Right lobe of liver (tissue), 4 donors: ENCODE results near the gene LEP.
"Not testable (repeated sequence)": the region's sequence is repeated elsewhere in the genome, so short reads cannot be mapped to it uniquely, and the experiment has no call there.

Experiments used
- POLR2A ChIP-seq: fragments of 450-650 bp; IDR thresholded peaks from one replicate; pipeline ENCODE4 v1.6.1; 2017; ENCODE audit warnings: antibody characterized with exemption, mild to moderate bottlenecking
- TF ChIP-seq, protein P1 (sequence below), 4 donors: fragments of 200-600 bp in 3 of 4; fragments of 450-650 bp in 1 of 4; IDR thresholded peaks; one replicate each; pipeline versions ENCODE4 v1.5.1 to v1.8.0; 2016 to 2022; ENCODE audit warnings: antibody characterized with exemption in 4 of 4, mild to moderate bottlenecking in 2 of 4
- donor health status: DM: no; HTN: no; CAD: no.
- donor health status: DM: no; HTN: no; CAD: no.
- donor health status: DM: no; HTN: yes; CAD: no.

DNA sequence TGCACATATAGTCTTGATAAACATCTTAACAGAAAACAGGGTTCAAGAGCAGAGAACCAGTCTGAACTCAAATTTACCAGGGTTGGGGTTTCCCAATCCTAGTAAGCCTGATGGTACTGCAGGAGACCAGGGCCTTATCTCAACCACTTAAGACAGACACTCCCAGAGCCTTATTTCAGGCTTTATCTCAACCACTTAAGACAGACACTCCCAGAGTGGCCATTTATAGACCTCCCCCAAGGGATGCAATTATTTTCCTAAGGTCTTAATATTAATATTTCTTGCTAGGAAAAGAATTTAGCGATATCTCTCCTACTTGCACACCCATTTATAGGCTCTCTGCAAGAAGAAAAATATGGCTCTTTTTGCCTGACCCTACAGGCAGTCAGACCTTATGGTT lies 39.4 kb downstream of the LEP start:
- TF ChIP-seq, protein P1, sequence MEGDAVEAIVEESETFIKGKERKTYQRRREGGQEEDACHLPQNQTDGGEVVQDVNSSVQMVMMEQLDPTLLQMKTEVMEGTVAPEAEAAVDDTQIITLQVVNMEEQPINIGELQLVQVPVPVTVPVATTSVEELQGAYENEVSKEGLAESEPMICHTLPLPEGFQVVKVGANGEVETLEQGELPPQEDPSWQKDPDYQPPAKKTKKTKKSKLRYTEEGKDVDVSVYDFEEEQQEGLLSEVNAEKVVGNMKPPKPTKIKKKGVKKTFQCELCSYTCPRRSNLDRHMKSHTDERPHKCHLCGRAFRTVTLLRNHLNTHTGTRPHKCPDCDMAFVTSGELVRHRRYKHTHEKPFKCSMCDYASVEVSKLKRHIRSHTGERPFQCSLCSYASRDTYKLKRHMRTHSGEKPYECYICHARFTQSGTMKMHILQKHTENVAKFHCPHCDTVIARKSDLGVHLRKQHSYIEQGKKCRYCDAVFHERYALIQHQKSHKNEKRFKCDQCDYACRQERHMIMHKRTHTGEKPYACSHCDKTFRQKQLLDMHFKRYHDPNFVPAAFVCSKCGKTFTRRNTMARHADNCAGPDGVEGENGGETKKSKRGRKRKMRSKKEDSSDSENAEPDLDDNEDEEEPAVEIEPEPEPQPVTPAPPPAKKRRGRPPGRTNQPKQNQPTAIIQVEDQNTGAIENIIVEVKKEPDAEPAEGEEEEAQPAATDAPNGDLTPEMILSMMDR (IDR thresholded peaks at IDR 0.05) = not testable (repeated sequence)
- not testable (repeated sequence) for TF ChIP-seq POLR2A
